HG03066 (cell line): ENCODE measurements around the gene METTL6.
"Not testable (repeated sequence)": the region's sequence is repeated elsewhere in the genome, so short reads cannot be mapped to it uniquely, and the experiment has no call there.

ENCODE experiments used
- ATAC-seq: cut with Tn5 transposase; IDR thresholded peaks from one replicate; pipeline ENCODE4 v1.9.1; 2021; ENCODE audit warnings: low read depth; ENCODE audit not compliant: unreplicated experiment

METTL6 gene

DNA sequence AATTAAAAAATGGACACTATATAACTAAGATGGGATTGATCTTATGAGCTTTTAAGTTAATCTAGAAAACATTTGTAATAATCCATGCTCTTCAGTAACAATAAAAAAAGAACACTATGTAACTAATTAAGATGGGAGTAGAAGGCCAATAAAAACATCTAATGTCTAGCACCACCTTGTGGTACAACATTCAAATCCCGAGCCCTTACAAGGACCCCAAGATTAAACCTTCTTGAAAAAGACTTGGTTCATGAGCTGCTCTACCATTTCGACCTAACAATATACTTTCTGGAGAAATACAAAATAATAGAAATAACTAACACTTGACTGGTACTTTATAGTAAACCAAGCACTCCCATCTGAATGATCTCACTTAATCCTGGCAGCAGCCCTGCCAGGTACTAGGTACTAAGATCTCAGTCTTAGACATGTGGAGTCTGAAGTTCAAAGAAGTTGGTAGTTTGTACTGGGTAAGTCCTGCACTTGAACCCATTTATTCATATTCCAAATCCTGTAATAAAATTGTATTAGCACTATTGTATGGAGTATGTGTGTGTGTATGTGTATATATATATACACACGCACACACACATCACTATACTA, 21.8 kb downstream of the METTL6 start:
- ATAC-seq: peak; percentile 64

GRCh38 chr3:15404767-15405166, 22.6 kb downstream of the METTL6 start:
- ATAC-seq: peak; percentile 53

DNA sequence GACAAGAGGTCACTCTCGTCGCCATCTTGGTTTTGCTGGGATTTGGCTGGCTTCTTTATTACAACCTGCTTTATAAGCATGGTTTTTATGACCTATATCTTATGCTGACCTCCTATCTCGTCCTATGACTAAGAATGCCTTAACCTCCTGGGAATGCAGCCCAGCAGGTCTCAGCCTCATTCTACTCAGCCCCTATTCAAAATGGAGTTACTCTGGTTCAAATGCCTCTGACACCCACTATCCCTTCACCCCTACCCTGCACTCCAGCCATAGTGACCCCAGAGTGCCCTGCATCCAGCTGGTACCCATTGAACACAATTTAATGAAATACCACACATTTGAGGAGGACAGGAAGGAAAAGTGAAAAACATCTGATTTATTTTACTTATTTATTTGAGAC, 23.4 kb downstream of the METTL6 start:
- no peak for ATAC-seq

DNA sequence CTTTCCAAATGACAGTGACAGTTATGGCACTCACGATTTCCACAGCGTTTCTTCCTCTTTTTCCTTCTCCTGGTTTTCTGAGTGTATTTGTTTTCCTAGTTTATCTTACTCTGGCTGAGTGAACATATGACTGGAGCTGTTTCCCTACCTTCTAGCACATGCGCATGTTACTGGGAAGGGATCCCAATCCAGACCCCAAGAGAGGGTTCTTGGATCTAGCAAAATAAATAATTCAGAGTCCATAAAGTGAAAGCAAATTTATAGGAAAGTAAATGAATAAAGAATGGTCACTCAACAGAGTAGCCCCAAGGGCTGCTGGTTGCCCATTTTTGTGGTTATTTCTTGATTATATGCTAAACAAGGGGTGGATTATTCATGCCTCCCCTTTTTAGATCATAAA, 23.8 kb downstream of the METTL6 start:
- no peak for ATAC-seq

GRCh38 chr3:15401936-15402335, 25.4 kb downstream of the METTL6 start:
- no peak for ATAC-seq

DNA sequence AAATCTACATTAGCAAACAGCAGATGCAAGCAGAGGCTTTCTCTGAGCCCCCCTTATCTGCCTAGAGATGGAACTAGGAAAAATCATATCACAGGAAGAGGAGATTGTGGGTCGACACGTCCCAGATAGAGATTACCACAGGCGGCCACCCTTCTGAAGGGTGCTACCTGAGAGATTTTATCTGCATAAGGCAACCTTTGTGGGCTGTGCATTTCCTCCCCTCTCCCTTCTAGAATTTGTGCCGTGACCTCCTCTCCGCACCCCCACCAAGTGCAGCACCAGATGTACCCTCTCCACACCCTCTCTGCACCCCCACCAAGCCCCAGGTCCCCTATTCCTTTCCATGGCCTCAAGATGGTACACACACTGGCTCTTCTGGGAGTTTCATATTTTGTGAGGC, 27.4 kb downstream of the METTL6 start:
- ATAC-seq: no peak

DNA sequence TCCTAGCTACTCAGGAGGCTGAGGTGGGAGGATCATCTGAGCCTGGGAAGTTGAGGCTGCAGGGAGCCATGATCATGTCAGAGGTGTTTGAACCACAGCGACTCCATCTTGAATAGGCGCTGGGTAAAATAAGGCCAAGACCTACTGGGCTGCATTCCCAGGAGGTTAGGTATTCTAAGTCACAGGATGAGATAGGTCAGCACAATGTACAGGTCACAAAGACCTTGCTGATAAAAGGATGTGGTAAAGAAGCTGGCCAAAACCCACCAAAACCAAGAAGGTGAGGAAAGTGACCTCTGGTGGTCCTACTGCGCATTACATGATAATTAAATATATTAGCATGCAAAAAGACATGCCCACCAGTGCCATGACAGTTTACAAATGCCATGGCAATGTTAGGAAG, 28.6 kb downstream of the METTL6 start:
- ATAC-seq: not testable (repeated sequence)

DNA sequence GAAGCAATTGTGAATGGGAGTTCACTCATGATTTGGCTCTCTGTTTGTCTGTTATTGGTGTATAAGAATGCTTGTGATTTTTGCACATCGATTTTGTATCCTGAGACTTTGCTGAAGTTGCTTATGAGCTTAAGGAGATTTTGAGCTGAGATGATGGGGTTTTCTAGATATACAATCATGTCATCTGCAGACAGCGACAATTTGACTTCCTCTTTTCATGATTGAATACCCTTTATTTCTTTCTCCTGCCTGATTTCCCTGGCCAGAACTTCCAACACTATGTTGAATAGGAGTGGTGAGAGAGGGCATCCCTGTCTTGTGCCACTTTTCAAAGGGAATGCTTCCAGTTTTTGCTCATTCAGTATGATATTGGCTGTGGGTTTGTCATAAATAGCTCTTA, 34.1 kb downstream of the METTL6 start:
- not testable (repeated sequence) for ATAC-seq

DNA sequence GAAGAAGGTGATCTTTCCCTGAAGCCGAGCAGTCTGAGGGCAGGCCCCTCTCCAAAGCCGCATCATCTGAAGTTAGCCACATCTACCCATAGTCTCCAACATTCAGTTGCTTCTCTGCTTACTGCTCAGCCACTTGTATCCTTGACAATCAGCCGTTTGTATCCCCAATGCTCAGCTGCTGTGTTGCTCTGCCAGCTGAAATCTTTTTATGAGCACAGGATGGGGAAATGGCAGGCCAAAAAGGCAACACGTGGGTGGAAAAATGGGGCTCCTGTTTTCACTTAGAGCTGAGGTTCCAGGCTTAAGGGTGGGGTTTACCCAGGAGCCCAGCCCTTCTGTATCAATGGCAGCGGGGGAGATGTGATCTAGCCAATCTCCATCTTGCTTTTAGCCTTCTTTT, 36.3 kb downstream of the METTL6 start:
- ATAC-seq: no peak

- no peak for ATAC-seq
Measured at GRCh38 chr3:15390460-15390859, 36.9 kb downstream of the METTL6 start.

- not testable (repeated sequence) for ATAC-seq
Measured at GRCh38 chr3:15388335-15388734, 39.0 kb downstream of the METTL6 start.

DNA sequence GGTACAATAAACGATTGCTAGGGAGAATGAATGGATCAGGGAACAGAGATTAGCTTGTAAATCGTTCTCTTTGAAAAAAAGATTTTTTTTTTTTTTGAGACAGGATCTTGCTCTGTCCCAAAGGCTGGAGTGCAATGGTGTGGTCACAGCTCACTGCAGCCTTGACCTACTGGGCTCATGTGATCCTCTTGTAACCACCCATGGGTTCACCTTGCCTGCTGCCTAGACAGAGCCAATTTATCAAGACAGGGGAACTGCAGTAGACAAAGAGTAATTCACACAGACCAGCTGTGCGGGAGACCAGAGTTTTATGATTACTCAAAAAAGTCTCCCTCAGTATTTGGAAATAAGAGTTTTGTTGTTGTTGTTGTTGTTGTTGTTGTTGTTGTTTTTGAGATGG, 39.6 kb downstream of the METTL6 start:
- ATAC-seq: no peak

GRCh38 chr3:15387171-15387581, 40.2 kb downstream of the METTL6 start:
- ATAC-seq: no peak

DNA sequence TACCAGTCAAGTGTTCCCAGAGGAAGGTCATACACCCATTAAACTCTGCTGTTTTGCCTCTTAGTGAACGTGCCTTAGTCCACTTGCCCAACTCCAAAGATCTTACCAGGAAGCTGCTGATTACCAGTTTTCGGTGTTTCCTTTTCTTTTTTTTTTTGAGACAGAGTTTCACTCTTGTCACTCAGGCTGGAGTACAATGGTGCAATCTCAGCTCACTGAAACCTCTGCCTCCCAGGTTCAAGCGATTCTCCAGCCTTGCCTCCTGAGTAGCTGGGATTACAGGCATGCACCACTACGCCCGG, 40.7 kb downstream of the METTL6 start:
- not testable (repeated sequence) for ATAC-seq

DNA sequence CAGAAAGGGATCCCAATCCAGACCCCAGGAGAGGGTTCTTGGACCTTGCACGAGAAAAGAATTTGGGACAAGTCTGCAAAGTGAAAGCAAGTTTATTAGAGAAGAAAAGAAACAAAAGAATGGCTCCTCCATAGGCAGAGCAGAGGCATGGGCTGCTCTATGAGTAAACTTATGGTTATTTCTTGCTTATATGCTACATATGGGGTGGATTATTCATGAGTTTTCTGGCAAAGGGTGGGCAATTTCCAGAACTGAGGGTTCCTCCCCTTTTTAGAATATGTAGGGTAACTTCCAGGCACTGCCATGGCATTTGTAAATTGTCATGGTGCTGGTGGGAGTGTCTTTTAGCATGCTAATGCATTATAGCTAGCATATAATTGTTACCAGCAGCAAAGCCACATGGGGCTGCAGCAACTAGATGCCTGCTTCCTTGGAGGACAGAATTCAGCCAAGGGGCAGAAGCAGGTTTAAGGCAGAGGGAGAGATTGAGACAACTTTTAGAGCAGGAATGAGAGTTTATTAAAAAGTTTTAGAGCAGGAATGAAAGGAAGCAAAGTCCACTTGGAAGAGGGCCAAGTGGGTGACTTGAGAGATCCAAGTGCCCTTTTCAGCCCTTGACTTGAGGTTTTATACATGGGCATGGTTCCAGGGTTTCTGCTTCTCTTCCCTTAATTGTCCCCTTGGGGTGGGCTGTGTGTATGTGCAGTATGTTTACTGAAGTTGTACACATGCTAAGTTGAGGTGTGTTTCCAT, 41.3 kb downstream of the METTL6 start:
- ATAC-seq: no peak

- peak; percentile 12 for ATAC-seq
Measured at GRCh38 chr3:15385238-15385695, 42.1 kb downstream of the METTL6 start.

DNA sequence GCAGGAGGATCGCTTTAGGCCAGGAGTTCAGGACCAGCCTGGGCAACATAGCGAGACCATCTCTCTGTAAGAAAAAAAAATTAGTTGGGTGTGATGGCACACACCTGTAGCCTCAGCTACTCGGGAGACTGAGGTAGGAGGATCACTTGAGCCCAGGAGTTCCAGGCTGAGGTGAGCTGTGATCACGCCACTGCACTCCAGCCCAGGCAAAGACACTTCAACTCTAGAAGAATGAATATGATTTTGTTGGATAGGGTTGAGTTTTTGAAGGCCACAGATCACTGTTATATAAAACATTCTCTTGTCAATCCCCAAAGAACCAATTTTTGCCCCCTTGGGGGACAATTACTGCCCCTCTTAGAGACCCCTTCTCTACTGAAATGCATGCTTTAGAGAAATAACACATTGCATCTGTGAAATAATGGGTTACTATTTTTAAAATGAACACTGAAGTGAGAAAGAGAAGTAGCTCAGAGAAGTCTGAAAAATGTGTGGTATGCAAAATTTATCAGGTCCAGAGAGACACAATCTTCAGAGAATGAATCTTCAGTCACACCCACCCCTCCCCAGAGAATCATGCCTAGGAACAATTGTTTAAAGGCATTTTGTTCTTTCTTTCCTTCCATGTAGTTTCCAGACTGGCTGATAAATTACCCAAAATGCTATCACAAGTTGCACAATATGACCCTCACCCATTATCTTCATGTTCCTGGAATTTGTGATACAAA, 42.7 kb downstream of the METTL6 start:
- ATAC-seq: peak; percentile 74

- no peak for ATAC-seq
Measured at GRCh38 chr3:15382405-15382923, 44.9 kb downstream of the METTL6 start.

- ATAC-seq: no peak
Measured at GRCh38 chr3:15380980-15381890, 46.1 kb downstream of the METTL6 start.

- ATAC-seq: peak; percentile 81
Measured at GRCh38 chr3:15377961-15378791, 49.2 kb downstream of the METTL6 start.
